Measurements from ENCODE around the gene SASH1.

The SASH1 gene

GRCh38 chr6:148367411-148368024, 24.9 kb downstream of the SASH1 start:
- no peak overlapping the region for H3K4me2 ChIP-seq (ENCODE audit: low read length)
- H3F3A ChIP-seq (ENCODE audit: insufficient read depth, low read length): no peaks in the 10 kb centered on the region
- no peak overlapping the region for H3K9ac ChIP-seq (ENCODE audit: low read length)
- H3K9me3 ChIP-seq (ENCODE audit: low read length): no peaks in the 10 kb centered on the region
- TF ChIP-seq CTCF (IDR thresholded peaks at IDR 0.05; ENCODE audit: low read length): no peak
- TF ChIP-seq EZH2 (IDR thresholded peaks at IDR 0.05; ENCODE audit: borderline replicate concordance, low read length): no peak
- H3K4me3 ChIP-seq (ENCODE audit: low read depth, low read length, poor library complexity, severe bottlenecking): no peak overlapping the region
- no peaks in the 10 kb centered on the region for H3K27me3 ChIP-seq (ENCODE audit: insufficient read depth, low read length)
- H3K79me2 ChIP-seq (ENCODE audit: insufficient read depth, low read length): no peaks in the 10 kb centered on the region
- no peaks in the 10 kb centered on the region for H3K36me3 ChIP-seq (ENCODE audit: insufficient read depth, low read length)
- H4K20me1 ChIP-seq (ENCODE audit: insufficient read depth, low read length): no peaks in the 10 kb centered on the region
- H3K27ac ChIP-seq (ENCODE audit: low read depth, low read length, poor library complexity, severe bottlenecking): no peak overlapping the region
- no peak overlapping the region for H2AFZ ChIP-seq (ENCODE audit: low read length)
- no peaks in the 10 kb centered on the region for H3K4me1 ChIP-seq (ENCODE audit: insufficient read depth, low read length, severe bottlenecking)
- H3K9me2 ChIP-seq (ENCODE audit: low read depth, low read length): no peaks in the 10 kb centered on the region

- Histone ChIP-seq H4K20me1 (ENCODE audit: insufficient read depth, low read length) (no peaks in the 10 kb centered on the region), H3K27ac (ENCODE audit: low read depth, low read length, poor library complexity, severe bottlenecking) (no peak overlapping the region), H2AFZ (ENCODE audit: low read length) (no peak overlapping the region), H3K4me3 (ENCODE audit: low read depth, low read length, poor library complexity, severe bottlenecking) (no peak overlapping the region), H3F3A (ENCODE audit: insufficient read depth, low read length) (no peaks in the 10 kb centered on the region), H3K36me3 (ENCODE audit: insufficient read depth, low read length) (no peaks in the 10 kb centered on the region), H3K4me2 (ENCODE audit: low read length) (no peak overlapping the region), H3K4me1 (ENCODE audit: insufficient read depth, low read length, severe bottlenecking) (no peaks in the 10 kb centered on the region), H3K9me2 (ENCODE audit: low read depth, low read length) (no peaks in the 10 kb centered on the region), H3K9ac (ENCODE audit: low read length) (no peak overlapping the region), H3K79me2 (ENCODE audit: insufficient read depth, low read length) (no peaks in the 10 kb centered on the region), H3K27me3 (ENCODE audit: insufficient read depth, low read length) (no peaks in the 10 kb centered on the region), H3K9me3 (ENCODE audit: low read length) (no peaks in the 10 kb centered on the region)
- TF ChIP-seq CTCF (IDR thresholded peaks at IDR 0.05; ENCODE audit: low read length): no peak
- no peak for TF ChIP-seq EZH2 (IDR thresholded peaks at IDR 0.05; ENCODE audit: borderline replicate concordance, low read length)
Observed at GRCh38 chr6:148370176-148370575, 27.5 kb downstream of the SASH1 start.

GRCh38 chr6:148374040-148374774, 31.6 kb downstream of the SASH1 start:
- no peaks in the 10 kb centered on the region for H3K9me2 ChIP-seq (ENCODE audit: low read depth, low read length)
- no peaks in the 10 kb centered on the region for H3K36me3 ChIP-seq (ENCODE audit: insufficient read depth, low read length)
- no peaks in the 10 kb centered on the region for H3K9me3 ChIP-seq (ENCODE audit: low read length)
- no peak overlapping the region for H3K4me2 ChIP-seq (ENCODE audit: low read length)
- H3K4me3 ChIP-seq (ENCODE audit: low read depth, low read length, poor library complexity, severe bottlenecking): no peak overlapping the region
- TF ChIP-seq CTCF (IDR thresholded peaks at IDR 0.05; ENCODE audit: low read length) (no peak), EZH2 (IDR thresholded peaks at IDR 0.05; ENCODE audit: borderline replicate concordance, low read length) (no peak)
- H3F3A ChIP-seq (ENCODE audit: insufficient read depth, low read length): no peaks in the 10 kb centered on the region
- no peaks in the 10 kb centered on the region for H4K20me1 ChIP-seq (ENCODE audit: insufficient read depth, low read length)
- H3K4me1 ChIP-seq (ENCODE audit: insufficient read depth, low read length, severe bottlenecking): no peaks in the 10 kb centered on the region
- H3K27ac ChIP-seq (ENCODE audit: low read depth, low read length, poor library complexity, severe bottlenecking): no peak overlapping the region
- H3K9ac ChIP-seq (ENCODE audit: low read length): no peak overlapping the region
- H2AFZ ChIP-seq (ENCODE audit: low read length): no peak overlapping the region
- no peaks in the 10 kb centered on the region for H3K79me2 ChIP-seq (ENCODE audit: insufficient read depth, low read length)
- no peaks in the 10 kb centered on the region for H3K27me3 ChIP-seq (ENCODE audit: insufficient read depth, low read length)
